OCI-LY7 (cell line): ENCODE data around the gene SLC16A2. TPM values are rescaled to one million over a fixed set of nuclear protein-coding genes. Genes with fewer than 3 reads are reported as not detected.

Source experiments
- BruUV-seq: library from RNA; stranded (reverse); fragments of 400-500 nt; replicated peaks from 2 replicates; lab custom pipeline; 2021; lab: Mats Ljungman, UMichigan
- CTCF ChIA-PET: fragments of 300-600 bp; sonication (Branson Sonifier 250); formaldehyde crosslinking; loops from one replicate; lab custom pipeline; 2022; ENCODE audit warnings: antibody characterized with exemption; ENCODE audit not compliant: unreplicated experiment; lab: Charles Lee
- POLR2A ChIA-PET: fragments of 300-600 bp; sonication (Branson Sonifier 250); formaldehyde crosslinking; loops from one replicate; lab custom pipeline; 2022; ENCODE audit warnings: antibody characterized with exemption; lab: Charles Lee
- DNase-seq: peaks from one replicate; pipeline ENCODE4 v3.0.0-alpha.2; 2015; ENCODE audit warnings: low spot score
- H2AFZ ChIP-seq: fragments of 200-600 bp; sonication (generic), shearing (Covaris generic); 2 replicates; pipeline ENCODE4 v1.6.1; 2014; ENCODE audit warnings: mild to moderate bottlenecking, antibody characterized with exemption, low read length, moderate library complexity
- H3K27ac ChIP-seq: fragments of 200-600 bp; sonication (generic); 2 replicates; pipeline ENCODE4 v1.5.1; 2014; ENCODE audit warnings: mixed run types, low read depth, mild to moderate bottlenecking, moderate library complexity, low read length, inconsistent platforms; ENCODE audit not compliant: poor library complexity, severe bottlenecking
- H3K36me3 ChIP-seq: fragments of 200-600 bp; sonication (generic); 2 replicates; pipeline ENCODE4 v1.6.1; 2014; ENCODE audit warnings: mild to moderate bottlenecking, antibody characterized with exemption, low read length, moderate library complexity, mixed read lengths; ENCODE audit not compliant: insufficient read depth
- H3K4me1 ChIP-seq: fragments of 200-600 bp; sonication (generic); 2 replicates; pipeline ENCODE4 v1.5.1; 2014; ENCODE audit warnings: mild to moderate bottlenecking, low read length; ENCODE audit not compliant: insufficient read depth, poor library complexity, severe bottlenecking
- H3K4me2 ChIP-seq: fragments of 200-600 bp; sonication (generic); 2 replicates; pipeline ENCODE4 v1.6.1; 2014; ENCODE audit warnings: mild to moderate bottlenecking, low read length
- H3K4me3 ChIP-seq: fragments of 200-600 bp; sonication (generic); 2 replicates; pipeline ENCODE4 v1.5.1; 2014; ENCODE audit warnings: mild to moderate bottlenecking, low read depth, low read length; ENCODE audit not compliant: poor library complexity, severe bottlenecking
- H3K79me2 ChIP-seq: fragments of 200-600 bp; sonication (generic); 2 replicates; pipeline ENCODE4 v1.6.1; 2016; ENCODE audit warnings: low read depth, mild to moderate bottlenecking, low read length, moderate library complexity, mixed read lengths; ENCODE audit not compliant: insufficient read depth
- H3K9me2 ChIP-seq: fragments of 200-600 bp; sonication (generic); 2 replicates; pipeline ENCODE4 v1.6.1; 2016; ENCODE audit warnings: mild to moderate bottlenecking, low read length, mixed read lengths; ENCODE audit not compliant: insufficient read depth
- H3K9me3 ChIP-seq: fragments of 200-600 bp; sonication (generic); 2 replicates; pipeline ENCODE4 v1.6.1; 2014; ENCODE audit warnings: mild to moderate bottlenecking, mixed run types, low read length, mixed read lengths
- H4K20me1 ChIP-seq: fragments of 200-600 bp; sonication (generic); 2 replicates; pipeline ENCODE4 v1.6.1; 2014; ENCODE audit warnings: mild to moderate bottlenecking, antibody characterized with exemption, low read length, moderate library complexity, mixed read lengths; ENCODE audit not compliant: insufficient read depth
- CTCF ChIP-seq: fragments of 200-600 bp; sonication (generic); conservative IDR thresholded peaks from 2 replicates; pipeline ENCODE4 v1.5.1; 2014; ENCODE audit warnings: mild to moderate bottlenecking, antibody characterized with exemption, low read length, moderate library complexity, mixed read lengths
- EZH2phosphoT487 ChIP-seq: fragments of 200-600 bp; sonication (generic); IDR thresholded peaks from 2 replicates; pipeline ENCODE4 v1.6.1; 2018; ENCODE audit warnings: low read depth, borderline replicate concordance, mild to moderate bottlenecking, mixed run types, antibody characterized with exemption, low read length, moderate library complexity, mixed read lengths
- intact Hi-C: fragments of 100-400 bp; cut with micrococcal nuclease; formaldehyde crosslinking; loops from one replicate; pipeline ENCODE4 v1.10.0; 2022; ENCODE audit not compliant: unreplicated experiment
- total RNA-seq, 2 experiments: library from RNA; depleted of rRNA in 1 of 2; stranded (reverse); fragments of >200 nt in 1 of 2; shearing (Covaris generic) in 1 of 2; gene quantifications; 2 replicates each; pipeline ENCODE4 v1.2.3, GENCODE V29; 2014 to 2022

SLC16A2 gene
- total RNA-seq, 2 experiments from 2014 or later, result not detected

- ChIA-PET POLR2A (no interaction called here), CTCF (no interaction called here)
- no peak overlapping the region for H3K4me3 ChIP-seq
- no peak for DNase-seq
- H2AFZ ChIP-seq, result no peak overlapping the region
- intact Hi-C loops, result loop anchor here (5.0 kb wide), 1 partner anchor 170 kb away; no protein-coding TSS in a partner anchor
- no peak overlapping the region for H3K4me2 ChIP-seq
- H3K4me1 ChIP-seq, result no peaks in the 10 kb centered on the region
- H3K36me3 ChIP-seq, result no peaks in the 10 kb centered on the region
- no TSS peak for BruUV-seq
- no peak overlapping the region for H3K27ac ChIP-seq
- no peaks in the 10 kb centered on the region for H3K9me2 ChIP-seq
- no peaks in the 10 kb centered on the region for H4K20me1 ChIP-seq
- H3K79me2 ChIP-seq, result no peaks in the 10 kb centered on the region
- H3K9me3 ChIP-seq, result no peaks in the 10 kb centered on the region
- TF ChIP-seq CTCF, result no peak
- TF ChIP-seq EZH2phosphoT487, result no peak
These were observed 130.6 kb downstream of the SLC16A2 start for GRCh38 chrX:74551934-74552333.

GRCh38 chrX:74557378-74557777, 136.1 kb downstream of the SLC16A2 start:
- ChIA-PET POLR2A (no interaction called here), CTCF (no interaction called here)
- no TSS peak for BruUV-seq
- no peak overlapping the region for H2AFZ ChIP-seq
- H3K4me1 ChIP-seq, result no peaks in the 10 kb centered on the region
- H3K79me2 ChIP-seq, result no peaks in the 10 kb centered on the region
- H3K4me2 ChIP-seq, result no peak overlapping the region
- no peak for DNase-seq
- no peak for TF ChIP-seq CTCF
- no peak for TF ChIP-seq EZH2phosphoT487
- no peaks in the 10 kb centered on the region for H3K36me3 ChIP-seq
- H4K20me1 ChIP-seq, result no peaks in the 10 kb centered on the region
- no peak overlapping the region for H3K27ac ChIP-seq
- no peak overlapping the region for H3K4me3 ChIP-seq
- intact Hi-C loops, result no loop called here
- no peaks in the 10 kb centered on the region for H3K9me2 ChIP-seq
- H3K9me3 ChIP-seq, result no peaks in the 10 kb centered on the region

- Histone ChIP-seq H3K36me3 (no peaks in the 10 kb centered on the region), H3K4me1 (no peaks in the 10 kb centered on the region), H3K9me3 (no peaks in the 10 kb centered on the region), H2AFZ (no peak overlapping the region), H3K4me2 (no peak overlapping the region), H4K20me1 (no peaks in the 10 kb centered on the region), H3K4me3 (no peak overlapping the region), H3K27ac (no peak overlapping the region), H3K9me2 (no peaks in the 10 kb centered on the region), H3K79me2 (no peaks in the 10 kb centered on the region)
- no peak for DNase-seq
- CTCF ChIA-PET, result no interaction called here
- no TSS peak for BruUV-seq
- POLR2A ChIA-PET, result no interaction called here
- intact Hi-C loops, result no loop called here
- TF ChIP-seq CTCF (no peak), EZH2phosphoT487 (no peak)
These were observed 156.8 kb downstream of the SLC16A2 start for GRCh38 chrX:74578137-74578536.
